ENCODE data around the gene VHLL.

The VHLL gene

GRCh38 chr1:156283521-156283920 is 15.6 kb downstream of the VHLL start:
- TF ChIP-seq REST (IDR thresholded peaks at IDR 0.05; ENCODE audit: low read depth) (no peak), FOXM1 (IDR thresholded peaks at IDR 0.05; ENCODE audit: borderline replicate concordance, low read depth) (no peak), CEBPB (IDR thresholded peaks at IDR 0.05) (no peak), RAD21 (IDR thresholded peaks at IDR 0.05; ENCODE audit: low read depth) (no peak), TCF12 (IDR thresholded peaks at IDR 0.05; ENCODE audit: low read depth) (no peak), TAF1 (IDR thresholded peaks at IDR 0.05; ENCODE audit: low read depth) (no peak), MAX (IDR thresholded peaks at IDR 0.05) (no peak), YY1 (IDR thresholded peaks at IDR 0.05; ENCODE audit: low read depth) (no peak), EGR1 (IDR thresholded peaks at IDR 0.05) (no peak), USF1 (IDR thresholded peaks at IDR 0.05) (no peak), EP300 (IDR thresholded peaks at IDR 0.05; ENCODE audit: borderline replicate concordance) (no peak), TEAD4 (IDR thresholded peaks at IDR 0.05) (no peak)

GRCh38 chr1:156282479-156283222 is 16.5 kb downstream of the VHLL start, which contains the start of gene SMG5:
SMG5 (minus strand) TSS chr1:156282825; CDS start chr1:156282680, 145 bp downstream.
- TF ChIP-seq MAX (IDR thresholded peaks at IDR 0.05) (peak; percentile 87), REST (IDR thresholded peaks at IDR 0.05; ENCODE audit: low read depth) (no peak), RAD21 (IDR thresholded peaks at IDR 0.05; ENCODE audit: low read depth) (no peak), CREB1 (IDR thresholded peaks at IDR 0.05; ENCODE audit: low read depth) (no peak), EGR1 (IDR thresholded peaks at IDR 0.05) (peak; percentile 55; the same call in 1 of the 2 replicates), TAF1 (IDR thresholded peaks at IDR 0.05; ENCODE audit: low read depth) (peak; percentile 93), CEBPB (IDR thresholded peaks at IDR 0.05) (no peak), USF1 (IDR thresholded peaks at IDR 0.05) (0 out of 2 replicates have a peak, but pooled peaks have one; percentile 7), NFIC (IDR thresholded peaks at IDR 0.05) (no peak), YY1 (IDR thresholded peaks at IDR 0.05; ENCODE audit: low read depth) (peak; percentile 97), TEAD4 (IDR thresholded peaks at IDR 0.05) (0 out of 2 replicates have a peak, but pooled peaks have one; percentile 24), TCF12 (IDR thresholded peaks at IDR 0.05; ENCODE audit: low read depth) (peak; percentile 83), ZBTB7A (IDR thresholded peaks at IDR 0.05; ENCODE audit: low read depth) (no peak), EP300 (IDR thresholded peaks at IDR 0.05; ENCODE audit: borderline replicate concordance) (peak; percentile 50; the same call in 1 of the 2 replicates)

- peak; percentile 58 for TF ChIP-seq EGR1 (IDR thresholded peaks at IDR 0.05)
- TF ChIP-seq TCF12 (IDR thresholded peaks at IDR 0.05; ENCODE audit: low read depth), result 0 out of 2 replicates have a peak, but pooled peaks have one; percentile 18
- TF ChIP-seq YY1 (IDR thresholded peaks at IDR 0.05; ENCODE audit: low read depth), result no peak
- no peak for TF ChIP-seq CREB1 (IDR thresholded peaks at IDR 0.05; ENCODE audit: low read depth)
- no peak for TF ChIP-seq TEAD4 (IDR thresholded peaks at IDR 0.05)
- TF ChIP-seq NFIC (IDR thresholded peaks at IDR 0.05), result no peak
Measured at GRCh38 chr1:156281693-156282478, 17.2 kb downstream of the VHLL start.

GRCh38 chr1:156281281-156281680 is 17.8 kb downstream of the VHLL start:
- TF ChIP-seq TCF12 (IDR thresholded peaks at IDR 0.05; ENCODE audit: low read depth), result no peak
- TF ChIP-seq CREB1 (IDR thresholded peaks at IDR 0.05; ENCODE audit: low read depth), result no peak
- no peak for TF ChIP-seq MAX (IDR thresholded peaks at IDR 0.05)
- TF ChIP-seq TAF1 (IDR thresholded peaks at IDR 0.05; ENCODE audit: low read depth), result no peak
- TF ChIP-seq FOXM1 (IDR thresholded peaks at IDR 0.05; ENCODE audit: borderline replicate concordance, low read depth), result no peak
- TF ChIP-seq EP300 (IDR thresholded peaks at IDR 0.05; ENCODE audit: borderline replicate concordance), result no peak
- TF ChIP-seq USF1 (IDR thresholded peaks at IDR 0.05), result no peak
- TF ChIP-seq ZBTB7A (IDR thresholded peaks at IDR 0.05; ENCODE audit: low read depth), result no peak
- TF ChIP-seq RAD21 (IDR thresholded peaks at IDR 0.05; ENCODE audit: low read depth), result no peak
- no peak for TF ChIP-seq TEAD4 (IDR thresholded peaks at IDR 0.05)
- TF ChIP-seq EGR1 (IDR thresholded peaks at IDR 0.05), result no peak
- TF ChIP-seq CEBPB (IDR thresholded peaks at IDR 0.05), result no peak
- no peak for TF ChIP-seq NFIC (IDR thresholded peaks at IDR 0.05)
- TF ChIP-seq REST (IDR thresholded peaks at IDR 0.05; ENCODE audit: low read depth), result no peak
- TF ChIP-seq YY1 (IDR thresholded peaks at IDR 0.05; ENCODE audit: low read depth), result no peak

All from Ishikawa (cell line).